GM23248 (cell line): ENCODE data around the gene GCNT2.

Experiments
- EZH2 ChIP-seq: fragments of 200-600 bp; sonication (generic); IDR thresholded peaks from 2 replicates; pipeline ENCODE4 v1.6.1; 2018; ENCODE audit warnings: antibody characterized with exemption, mild to moderate bottlenecking; ENCODE audit not compliant: insufficient read depth, poor library complexity, severe bottlenecking
- EZH2phosphoT487 ChIP-seq: fragments of 200-600 bp; sonication (generic); IDR thresholded peaks from 2 replicates; pipeline ENCODE4 v1.6.1; 2018; ENCODE audit warnings: antibody characterized with exemption, moderate library complexity, mild to moderate bottlenecking, low read depth; ENCODE audit not compliant: insufficient read depth

DNA sequence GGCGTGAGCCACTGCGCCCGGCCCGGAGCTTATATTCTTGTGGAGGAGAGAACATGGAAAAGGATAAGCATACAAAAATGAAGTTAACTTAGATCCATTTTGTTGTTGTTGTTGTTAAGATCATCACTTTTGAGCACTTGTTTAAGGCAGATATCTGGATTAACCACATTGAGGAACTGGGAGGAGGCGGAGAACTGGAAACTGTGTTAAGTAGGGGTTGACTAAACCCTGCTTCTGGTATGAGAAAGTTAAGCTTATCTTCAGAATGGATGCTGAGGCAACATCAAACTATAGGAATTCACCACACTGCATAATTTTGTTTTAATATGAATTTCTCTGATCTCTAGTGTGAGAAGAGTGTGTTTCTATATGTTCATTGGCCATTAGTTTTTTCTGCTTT is 57.6 kb downstream of the GCNT2 start:
- TF ChIP-seq EZH2: no peak
- no peak for TF ChIP-seq EZH2phosphoT487
